ENCODE data around the gene SLC16A5. TPM values are rescaled to one million over a fixed set of nuclear protein-coding genes. Genes with fewer than 3 reads are reported as not detected.

The SLC16A5 gene
- total and polyA plus RNA-seq, 8 donors = 18.5 to 45.1 (median 23.9) TPM

DNA sequence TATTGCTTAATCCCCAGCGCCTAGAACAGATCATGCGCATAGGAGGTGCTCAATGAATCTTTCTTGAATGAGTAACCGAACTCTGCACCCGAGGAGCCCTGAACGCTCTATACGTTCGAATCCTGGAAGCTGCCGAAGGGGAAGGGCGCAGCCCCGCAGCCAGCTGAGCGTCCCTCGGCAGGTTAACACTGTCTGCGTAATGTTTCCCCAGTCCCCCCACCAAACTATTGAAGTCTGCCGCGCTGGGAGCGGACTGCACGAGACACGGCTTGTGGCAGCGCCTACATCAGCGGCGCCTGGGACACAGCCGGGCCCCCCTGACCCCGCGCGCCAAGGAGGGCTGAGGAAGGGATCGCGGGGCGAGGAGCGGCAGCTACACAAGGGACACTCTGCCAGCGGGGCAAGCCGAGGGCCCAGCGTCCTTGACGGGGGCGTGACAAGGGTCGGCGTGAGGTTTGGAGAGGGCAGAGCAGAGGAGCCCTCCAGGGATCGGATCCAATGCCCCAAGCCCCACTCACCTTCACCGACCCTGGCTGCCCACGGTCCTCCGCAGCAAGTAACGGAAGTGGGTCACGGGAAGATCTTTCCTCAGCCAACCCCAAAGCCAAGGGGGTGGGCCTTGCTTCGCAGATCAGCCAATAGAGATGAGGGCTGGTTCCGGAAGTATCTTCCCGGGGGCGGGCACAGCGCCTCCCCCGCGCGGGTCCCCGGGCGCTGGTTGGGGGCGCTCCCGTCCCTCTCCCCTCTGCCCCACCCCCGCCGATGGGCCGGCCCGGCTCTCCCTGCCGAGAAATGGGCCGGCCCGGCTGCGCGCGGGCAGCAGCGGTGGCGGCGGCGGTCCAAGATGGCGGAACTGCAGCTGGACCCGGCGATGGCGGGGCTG, 41.1 kb upstream of the SLC16A5 start, which contains the start of the genes ATP5PD and KCTD2:
ATP5PD (minus strand) TSS at position 563 of the 883 bp plus-strand sequence. CDS start 4,319 bp downstream, outside the sequence.
KCTD2 (plus strand) TSS at position 819 of the 883 bp plus-strand sequence; CDS start at position 845, 26 bp downstream.
- ATAC-seq = peak; percentile 100
- Histone ChIP-seq H3K27ac (peak within 1 kb of the TSS; percentile 92 to 95), H3K4me3 (peak within 1 kb of the TSS; percentile 72 to 97), H3K27me3 (no peaks in the 10 kb centered on the region), H3K9me3 (no peaks in the 10 kb centered on the region), H3K4me1 (peaks cover 12 to 29% of the 10 kb centered on the region in 2 donors), H3K36me3 (peaks cover 0 to 31% of the 10 kb centered on the region in 2 donors)
- TF ChIP-seq, protein P1, sequence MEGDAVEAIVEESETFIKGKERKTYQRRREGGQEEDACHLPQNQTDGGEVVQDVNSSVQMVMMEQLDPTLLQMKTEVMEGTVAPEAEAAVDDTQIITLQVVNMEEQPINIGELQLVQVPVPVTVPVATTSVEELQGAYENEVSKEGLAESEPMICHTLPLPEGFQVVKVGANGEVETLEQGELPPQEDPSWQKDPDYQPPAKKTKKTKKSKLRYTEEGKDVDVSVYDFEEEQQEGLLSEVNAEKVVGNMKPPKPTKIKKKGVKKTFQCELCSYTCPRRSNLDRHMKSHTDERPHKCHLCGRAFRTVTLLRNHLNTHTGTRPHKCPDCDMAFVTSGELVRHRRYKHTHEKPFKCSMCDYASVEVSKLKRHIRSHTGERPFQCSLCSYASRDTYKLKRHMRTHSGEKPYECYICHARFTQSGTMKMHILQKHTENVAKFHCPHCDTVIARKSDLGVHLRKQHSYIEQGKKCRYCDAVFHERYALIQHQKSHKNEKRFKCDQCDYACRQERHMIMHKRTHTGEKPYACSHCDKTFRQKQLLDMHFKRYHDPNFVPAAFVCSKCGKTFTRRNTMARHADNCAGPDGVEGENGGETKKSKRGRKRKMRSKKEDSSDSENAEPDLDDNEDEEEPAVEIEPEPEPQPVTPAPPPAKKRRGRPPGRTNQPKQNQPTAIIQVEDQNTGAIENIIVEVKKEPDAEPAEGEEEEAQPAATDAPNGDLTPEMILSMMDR (IDR thresholded peaks at IDR 0.05) = peak in 1 of 2 donors; percentile 17
- peak; percentile 95 to 98 (median 97) for DNase-seq
- intact Hi-C loops (cut with DNase I) = no loop called here

DNA sequence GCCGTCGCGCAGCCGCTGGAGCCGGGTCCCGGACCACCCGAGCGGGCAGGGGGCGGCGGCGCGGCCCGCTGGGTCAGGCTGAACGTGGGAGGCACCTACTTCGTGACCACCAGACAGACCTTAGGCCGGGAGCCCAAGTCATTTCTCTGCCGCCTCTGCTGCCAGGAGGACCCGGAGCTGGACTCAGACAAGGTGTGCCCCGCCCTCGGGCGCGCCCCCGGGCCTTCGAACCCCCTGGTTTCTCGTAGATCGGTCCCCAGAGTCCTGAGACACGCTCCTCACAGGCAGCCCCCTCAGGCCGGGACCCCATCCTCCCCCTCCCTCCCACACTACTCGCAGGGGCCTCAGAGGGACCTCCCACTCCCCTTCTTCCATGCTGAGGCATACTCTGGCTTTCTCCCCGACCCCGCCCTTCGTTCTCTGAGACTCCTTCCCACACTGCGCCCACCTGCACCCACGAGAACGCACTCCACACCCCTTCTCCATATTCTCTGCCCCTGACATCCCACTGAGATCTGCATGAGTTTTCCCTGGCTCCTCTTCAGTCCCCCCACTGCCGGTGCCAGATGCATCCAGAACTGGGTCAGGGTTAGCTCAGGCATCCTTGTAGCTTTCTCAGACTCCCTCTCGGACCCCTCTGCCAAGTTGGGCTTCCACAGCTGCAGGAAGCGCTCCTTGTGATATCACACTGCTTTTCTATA, 40.2 kb upstream of the SLC16A5 start:
- peaks cover 0 to 33% of the 10 kb centered on the region in 2 donors for H3K36me3 ChIP-seq
- H3K4me1 ChIP-seq = peaks cover 12 to 29% of the 10 kb centered on the region in 2 donors
- no peak for ATAC-seq
- intact Hi-C loops (cut with DNase I) = no loop called here
- no peaks in the 10 kb centered on the region for H3K27me3 ChIP-seq
- H3K27ac ChIP-seq = peak overlapping the region in 1 of 2 donors; percentile 92
- peak in 2 of 4 donors; percentile 47 to 75 for DNase-seq
- TF ChIP-seq, protein P1 (IDR thresholded peaks at IDR 0.05) = no peak
- H3K9me3 ChIP-seq = no peaks in the 10 kb centered on the region
- H3K4me3 ChIP-seq = peak overlapping the region; percentile 72 to 97

DNA sequence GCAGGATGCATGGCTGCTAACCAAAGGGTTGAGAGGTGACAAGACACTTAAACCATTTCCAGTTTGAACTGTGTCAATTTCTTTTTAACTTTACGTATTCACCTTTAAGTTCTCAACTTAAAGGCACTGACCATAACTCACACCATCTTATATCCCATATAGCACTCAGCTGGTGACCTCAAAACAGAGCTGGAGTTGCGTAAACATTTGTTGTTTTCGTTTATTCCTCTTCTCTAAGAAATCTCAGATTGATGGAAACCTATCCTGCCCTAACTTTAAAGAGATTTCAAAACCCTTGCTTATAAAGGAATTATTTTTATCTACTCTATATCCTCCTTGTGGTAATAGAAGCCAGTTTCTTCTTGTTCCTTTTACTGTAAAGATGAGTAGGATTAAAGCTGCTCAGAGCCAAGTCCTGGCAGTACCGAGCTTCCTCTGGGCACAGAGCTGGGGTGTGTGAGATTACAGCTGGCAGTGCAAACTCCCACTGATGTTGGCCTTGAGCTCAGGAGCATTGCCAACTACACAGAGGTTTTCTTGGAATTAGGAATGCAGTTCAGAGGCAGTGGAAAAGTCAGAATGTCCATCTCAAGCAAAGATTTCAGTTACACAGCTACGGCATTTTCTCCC, 39.4 kb upstream of the SLC16A5 start:
- H3K4me1 ChIP-seq = peaks cover 12 to 29% of the 10 kb centered on the region in 2 donors
- TF ChIP-seq, protein P1 (IDR thresholded peaks at IDR 0.05) = no peak
- intact Hi-C loops (cut with DNase I) = no loop called here
- H3K27me3 ChIP-seq = no peaks in the 10 kb centered on the region
- ATAC-seq = no peak
- peak overlapping the region; percentile 72 to 97 for H3K4me3 ChIP-seq
- H3K27ac ChIP-seq = peak overlapping the region in 1 of 2 donors; percentile 92
- DNase-seq = no peak
- H3K36me3 ChIP-seq = peaks cover 0 to 41% of the 10 kb centered on the region in 2 donors
- no peaks in the 10 kb centered on the region for H3K9me3 ChIP-seq

DNA sequence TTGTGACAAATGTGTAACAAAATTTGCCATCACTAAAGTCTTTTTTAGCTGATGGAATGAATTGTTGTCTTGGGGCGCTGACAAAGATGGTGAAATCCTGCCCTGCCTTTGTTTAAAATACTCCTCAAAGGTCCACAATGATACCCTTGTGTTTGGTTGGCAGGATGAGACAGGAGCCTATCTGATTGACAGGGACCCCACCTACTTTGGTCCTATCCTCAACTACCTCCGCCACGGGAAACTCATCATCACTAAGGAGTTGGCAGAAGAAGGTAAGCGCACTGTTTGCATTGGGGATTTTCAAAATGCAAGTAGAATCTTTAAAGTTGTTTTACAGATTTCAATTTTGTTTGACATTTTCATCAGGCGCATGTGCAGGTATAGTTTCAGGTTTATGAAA, 38.7 kb upstream of the SLC16A5 start:
- no peak overlapping the region for H3K27ac ChIP-seq
- intact Hi-C loops (cut with DNase I) = no loop called here

More for the DNA sequence above, 38.7 kb upstream of the SLC16A5 start:
- Histone ChIP-seq H3K27me3 (no peaks in the 10 kb centered on the region), H3K9me3 (no peaks in the 10 kb centered on the region), H3K4me1 (peaks cover 12 to 29% of the 10 kb centered on the region in 2 donors), H3K36me3 (peaks cover 0 to 48% of the 10 kb centered on the region in 2 donors), H3K4me3 (no peak overlapping the region)
- DNase-seq (no peak), ATAC-seq (no peak)
- TF ChIP-seq, protein P1 (IDR thresholded peaks at IDR 0.05) = no peak
